C4-2B (cell line): ENCODE measurements around the gene BEAN1.

Source experiments
- CTCF ChIP-seq: fragments of 450-650 bp; conservative IDR thresholded peaks from 2 replicates; pipeline ENCODE4 v1.5.1; 2017; ENCODE audit warnings: mild to moderate bottlenecking
- ZFX ChIP-seq: fragments of 450-650 bp; IDR thresholded peaks from 2 replicates; pipeline ENCODE4 v1.6.1; 2017

GRCh38 chr16:66420396-66420795 is 6.7 kb upstream of the BEAN1 start:
- TF ChIP-seq CTCF = no peak
- no peak for TF ChIP-seq ZFX
